ENCODE measurements around the gene LCK. TPM values are rescaled to one million over a fixed set of nuclear protein-coding genes. Genes with fewer than 3 reads are reported as not detected.

The LCK gene
- total and polyA plus RNA-seq, 2 donors (not counting 3 experiments of a cell fraction or from before 2014, with no cell fraction given), result 0.06 TPM; not detected in 1

- Histone ChIP-seq H3K9me3 (replicated peaks; ENCODE audit: control insufficient read depth, insufficient read depth, low read length) (no peaks in the 10 kb centered on the region), H3K4me3 (replicated peaks in 1 of 3; ENCODE audit: insufficient read depth in 1 of 3, low read depth in 1 of 3, low read length in 3 of 3) (no peak overlapping the region), H3K27me3 (ENCODE audit: control insufficient read depth in 2 of 2, insufficient read depth in 2 of 2, low read length in 2 of 2) (no peaks in the 10 kb centered on the region), H4K20me1 (replicated peaks; ENCODE audit: control insufficient read depth, extremely low read depth, insufficient read depth, low read length) (peaks cover 2% of the 10 kb centered on the region), H3K4me2 (ENCODE audit: insufficient read depth, low read length) (no peak overlapping the region), H3K9ac (replicated peaks; ENCODE audit: extremely low read depth, insufficient read depth, low read length) (no peak overlapping the region), H3K27ac (ENCODE audit: insufficient read depth, low read depth, low read length) (no peak overlapping the region), H3K79me2 (ENCODE audit: control insufficient read depth, insufficient read depth, low read length) (peaks cover 5% of the 10 kb centered on the region), H2AFZ (ENCODE audit: low read depth, low read length) (no peak overlapping the region), H3K9me1 (replicated peaks; ENCODE audit: control insufficient read depth, extremely low read depth, insufficient read depth, low read length) (no peaks in the 10 kb centered on the region), H3K36me3 (ENCODE audit: control insufficient read depth in 2 of 2, extremely low read depth in 1 of 2, insufficient read depth in 2 of 2, low read length in 2 of 2) (no peaks in the 10 kb centered on the region), H3K4me1 (ENCODE audit: control insufficient read depth, extremely low read depth, insufficient read depth, low read length) (no peaks in the 10 kb centered on the region)
- FAIRE-seq (no peak), DNase-seq (ENCODE audit: low read depth, low spot score) (no peak)
- intact Hi-C loops (cut with micrococcal nuclease), result no loop called here
- ChIA-PET CTCF (interaction anchor here (0.7 to 1.1 kb wide), 3 partner anchors 10 to 96 kb away, joined by 3 to 4 read pairs (median 4); no protein-coding TSS in a partner anchor), POLR2A (no interaction called here)
- TF ChIP-seq EZH2 (IDR thresholded peaks at IDR 0.05; ENCODE audit: borderline replicate concordance, low read depth, low read length, severe bottlenecking) (no peak), JUN (IDR thresholded peaks at IDR 0.05; ENCODE audit: borderline replicate concordance, insufficient read depth, insufficient read length, low read depth) (no peak), CTCF (IDR thresholded peaks at IDR 0.05; ENCODE audit: extremely low read depth in 1 of 2, insufficient read depth in 1 of 2, low read depth in 1 of 2, low read length in 2 of 2) (no peak), MAX (IDR thresholded peaks at IDR 0.05; ENCODE audit: insufficient read depth, insufficient read length) (no peak), MYC (IDR thresholded peaks at IDR 0.05; ENCODE audit: low read depth, low read length) (no peak), POLR2AphosphoS5 (IDR thresholded peaks at IDR 0.05; ENCODE audit: insufficient read depth, low read depth, low read length) (no peak), GATA2 (IDR thresholded peaks at IDR 0.05; ENCODE audit: insufficient read depth, insufficient read length, low read depth, low read length) (no peak), POLR2A (IDR thresholded peaks at IDR 0.05; ENCODE audit: low read depth, low read length) (no peak), FOS (IDR thresholded peaks at IDR 0.05; ENCODE audit: borderline replicate concordance, insufficient read depth, low read length) (no peak)
- no TSS peak for BruUV-seq (replicated peaks)
- dilution Hi-C loops (cut with MboI; ENCODE audit: extremely low pct_ligation_motif_present, low sequenced_read_pairs), result no loop called here
These were observed 60.8 kb downstream of the LCK start for GRCh38 chr1:32311709-32312393.
